Measurements from ENCODE around the gene EIF4G3.

GRCh38 chr1:21024918-21025317 is 151.8 kb downstream of the EIF4G3 start:
- TF ChIP-seq POLR2AphosphoS5 (IDR thresholded peaks at IDR 0.05; ENCODE audit: low read depth, low read length) (no peak), FOXP2 (optimal IDR thresholded peaks at IDR 0.05; ENCODE audit: borderline replicate concordance, extremely low read depth, extremely low read length, insufficient read depth) (no peak), TAF1 (IDR thresholded peaks at IDR 0.05; ENCODE audit: borderline replicate concordance, insufficient read depth, low read length) (no peak), SIN3A (IDR thresholded peaks at IDR 0.05; ENCODE audit: borderline replicate concordance, insufficient read depth, low read length) (no peak)
- TF ChIP-seq, protein P1, sequence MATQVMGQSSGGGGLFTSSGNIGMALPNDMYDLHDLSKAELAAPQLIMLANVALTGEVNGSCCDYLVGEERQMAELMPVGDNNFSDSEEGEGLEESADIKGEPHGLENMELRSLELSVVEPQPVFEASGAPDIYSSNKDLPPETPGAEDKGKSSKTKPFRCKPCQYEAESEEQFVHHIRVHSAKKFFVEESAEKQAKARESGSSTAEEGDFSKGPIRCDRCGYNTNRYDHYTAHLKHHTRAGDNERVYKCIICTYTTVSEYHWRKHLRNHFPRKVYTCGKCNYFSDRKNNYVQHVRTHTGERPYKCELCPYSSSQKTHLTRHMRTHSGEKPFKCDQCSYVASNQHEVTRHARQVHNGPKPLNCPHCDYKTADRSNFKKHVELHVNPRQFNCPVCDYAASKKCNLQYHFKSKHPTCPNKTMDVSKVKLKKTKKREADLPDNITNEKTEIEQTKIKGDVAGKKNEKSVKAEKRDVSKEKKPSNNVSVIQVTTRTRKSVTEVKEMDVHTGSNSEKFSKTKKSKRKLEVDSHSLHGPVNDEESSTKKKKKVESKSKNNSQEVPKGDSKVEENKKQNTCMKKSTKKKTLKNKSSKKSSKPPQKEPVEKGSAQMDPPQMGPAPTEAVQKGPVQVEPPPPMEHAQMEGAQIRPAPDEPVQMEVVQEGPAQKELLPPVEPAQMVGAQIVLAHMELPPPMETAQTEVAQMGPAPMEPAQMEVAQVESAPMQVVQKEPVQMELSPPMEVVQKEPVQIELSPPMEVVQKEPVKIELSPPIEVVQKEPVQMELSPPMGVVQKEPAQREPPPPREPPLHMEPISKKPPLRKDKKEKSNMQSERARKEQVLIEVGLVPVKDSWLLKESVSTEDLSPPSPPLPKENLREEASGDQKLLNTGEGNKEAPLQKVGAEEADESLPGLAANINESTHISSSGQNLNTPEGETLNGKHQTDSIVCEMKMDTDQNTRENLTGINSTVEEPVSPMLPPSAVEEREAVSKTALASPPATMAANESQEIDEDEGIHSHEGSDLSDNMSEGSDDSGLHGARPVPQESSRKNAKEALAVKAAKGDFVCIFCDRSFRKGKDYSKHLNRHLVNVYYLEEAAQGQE (IDR thresholded peaks at IDR 0.05; ENCODE audit: insufficient read depth in 1 of 2, low read depth in 2 of 2, low read length in 2 of 2) = no peak
